Uterine smooth muscle cell (primary cell): Measurements from ENCODE around the gene NBL1. TPM values are rescaled to one million over a fixed set of nuclear protein-coding genes. Genes with fewer than 3 reads are reported as not detected.

Source experiments
- total RNA-seq: library from RNA; depleted of rRNA; stranded (reverse); fragments of >200 nt; gene quantifications from 2 replicates; pipeline ENCODE4 v1.2.3, GENCODE V29; 2014

Gene NBL1
- 123 and 217 TPM in 2 replicates for total RNA-seq

GRCh38 chr1:19643602-19644394, at the start of gene NBL1:
NBL1 (plus strand) TSS chr1:19644311; CDS start chr1:19655031, 10,720 bp downstream.

GRCh38 chr1:19664453-19665185, 20.5 kb downstream of the NBL1 start, which contains the start of gene HTR6:
HTR6 (plus strand) TSS chr1:19664875; CDS start chr1:19665754, 879 bp downstream.

Other genes starting within 250 kb of the NBL1 start
- gene CAPZB, start 158.8 kb upstream of the NBL1 start, total RNA-seq, result 158 and 172 TPM in 2 replicates
- gene HTR6, start 20.6 kb downstream of the NBL1 start, total RNA-seq, result under 0.01 TPM in 1 of 2 replicates, not detected in the other
- gene TMCO4, start 155.6 kb downstream of the NBL1 start, total RNA-seq, result 8.2 and 11.7 TPM in 2 replicates
- 0.12 TPM in 1 of 2 replicates, not detected in the other for gene RNF186, start 171.0 kb downstream of the NBL1 start, total RNA-seq
- gene OTUD3, start 238.1 kb downstream of the NBL1 start, total RNA-seq, result 6.2 and 8.7 TPM in 2 replicates